ENCODE measurements around the gene ADTRP.
"Not testable (repeated sequence)": the region's sequence is repeated elsewhere in the genome, so short reads cannot be mapped to it uniquely, and the experiment has no call there.

Gene ADTRP

DNA sequence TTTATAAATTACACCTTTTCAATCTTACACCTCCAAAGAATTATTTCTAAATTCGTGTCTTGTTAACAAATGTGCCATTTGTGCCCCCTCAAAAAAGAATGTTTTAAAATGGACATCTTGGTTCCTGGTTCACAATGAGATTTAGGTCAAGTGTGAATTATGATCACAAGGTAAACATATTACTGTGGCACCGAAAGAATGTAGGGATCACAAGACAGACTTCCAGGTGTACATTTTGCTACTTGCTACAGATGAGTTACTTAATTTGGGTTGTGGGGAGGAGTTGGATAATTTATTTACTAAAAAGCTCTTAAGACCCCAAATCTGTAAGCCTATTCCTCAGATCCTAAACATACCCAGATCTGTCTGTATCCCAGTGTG is 25.0 kb upstream of the ADTRP start:
- DNase-seq (ENCODE audit: low spot score), result no peak

DNA sequence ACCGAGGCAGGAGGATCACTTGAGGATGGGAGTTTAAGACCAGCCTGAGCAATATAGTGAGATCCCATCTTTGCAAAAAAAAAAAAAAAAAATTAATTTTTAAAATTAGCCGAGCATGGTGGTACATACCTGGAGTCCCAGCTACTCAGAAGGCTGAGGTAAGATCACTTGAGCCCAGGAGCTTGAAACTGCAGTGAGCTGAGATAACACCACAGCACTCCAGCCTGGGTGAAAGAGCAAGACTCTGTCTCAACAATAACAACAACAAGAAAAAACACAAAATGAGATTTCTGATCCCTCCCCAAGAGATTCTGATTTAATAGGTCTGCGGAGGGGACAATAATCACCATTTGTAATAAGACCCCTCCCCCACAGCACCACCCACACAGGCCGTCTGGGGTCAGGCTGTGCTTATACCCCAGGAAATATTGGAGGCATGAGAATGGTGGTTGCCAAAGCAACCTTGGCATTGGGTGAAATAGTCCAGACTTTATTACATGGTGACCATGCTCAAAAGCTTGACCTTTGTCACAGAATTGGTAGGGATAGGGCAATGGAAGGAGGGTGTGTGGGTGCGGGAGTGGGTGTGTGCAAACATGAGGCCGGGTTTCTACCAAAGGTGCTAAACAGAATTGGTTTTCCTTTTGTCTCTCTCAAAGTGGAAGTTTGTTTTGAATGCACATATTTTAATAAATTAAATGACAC is 24.4 kb upstream of the ADTRP start:
- DNase-seq (ENCODE audit: low spot score), result peak; percentile 12

GRCh38 chr6:11800531-11800930 is 21.9 kb upstream of the ADTRP start:
- not testable (repeated sequence) for DNase-seq (ENCODE audit: low spot score)

DNA sequence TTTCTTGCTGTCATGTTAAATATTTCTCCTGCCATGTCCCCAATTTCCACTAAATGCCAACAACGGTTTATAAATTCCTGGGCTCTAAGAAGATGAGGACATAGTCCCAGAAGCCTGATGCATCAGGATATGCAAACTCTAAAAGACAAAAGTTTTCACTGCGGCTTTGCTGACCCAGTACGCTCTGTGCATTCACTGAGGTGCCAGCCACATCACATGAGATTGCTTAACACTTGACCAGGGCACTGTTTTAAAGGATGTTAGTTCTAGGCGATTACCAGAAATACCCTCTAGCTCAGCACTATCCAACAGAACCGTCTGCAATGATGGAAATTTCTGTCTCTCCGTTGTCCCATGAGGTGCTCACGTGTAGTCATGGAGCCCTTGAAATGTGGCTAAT is 19.9 kb upstream of the ADTRP start:
- no peak for DNase-seq (ENCODE audit: low spot score)

DNA sequence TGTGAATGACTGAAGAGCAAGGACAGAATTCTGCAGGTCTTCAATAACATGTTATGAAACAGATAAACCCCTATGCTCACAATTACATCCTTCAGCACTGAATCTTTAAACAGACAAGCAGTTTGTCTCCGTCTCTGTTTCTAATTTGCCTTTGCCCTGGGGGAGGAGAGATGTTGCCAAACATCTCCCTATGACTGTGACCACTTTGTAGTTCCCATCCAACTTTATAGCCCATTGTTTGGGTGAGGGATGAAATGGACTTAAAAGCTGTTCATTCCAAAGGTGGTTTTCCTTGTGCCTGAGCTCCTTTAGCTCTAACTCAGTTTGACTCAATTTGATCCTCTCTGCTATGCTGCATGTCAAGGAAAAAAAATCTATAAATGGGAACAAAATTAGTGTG is 19.5 kb upstream of the ADTRP start:
- DNase-seq (ENCODE audit: low spot score), result no peak

DNA sequence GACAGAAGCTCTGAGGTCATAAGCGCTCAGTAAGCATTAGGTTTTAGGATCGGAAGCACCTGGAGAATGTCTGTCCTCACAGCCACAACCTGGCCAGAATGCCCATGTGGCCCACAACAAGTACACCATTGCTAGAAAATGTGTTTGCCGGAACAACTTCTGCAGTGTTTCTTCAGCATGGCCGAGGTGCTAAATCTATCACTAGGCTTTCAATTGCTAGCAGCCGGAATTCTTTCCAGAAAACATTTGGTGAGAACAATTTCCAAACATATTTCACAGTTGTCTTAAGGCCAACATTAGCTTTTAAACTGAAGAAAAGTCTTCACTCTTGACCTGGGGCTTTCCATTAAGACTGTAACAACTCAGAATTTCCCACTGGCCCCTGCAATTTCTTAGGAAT is 18.2 kb upstream of the ADTRP start:
- DNase-seq (ENCODE audit: low spot score), result no peak

- DNase-seq (ENCODE audit: low spot score), result peak; percentile 26
Observed at GRCh38 chr6:11795403-11795802, 16.8 kb upstream of the ADTRP start.

DNA sequence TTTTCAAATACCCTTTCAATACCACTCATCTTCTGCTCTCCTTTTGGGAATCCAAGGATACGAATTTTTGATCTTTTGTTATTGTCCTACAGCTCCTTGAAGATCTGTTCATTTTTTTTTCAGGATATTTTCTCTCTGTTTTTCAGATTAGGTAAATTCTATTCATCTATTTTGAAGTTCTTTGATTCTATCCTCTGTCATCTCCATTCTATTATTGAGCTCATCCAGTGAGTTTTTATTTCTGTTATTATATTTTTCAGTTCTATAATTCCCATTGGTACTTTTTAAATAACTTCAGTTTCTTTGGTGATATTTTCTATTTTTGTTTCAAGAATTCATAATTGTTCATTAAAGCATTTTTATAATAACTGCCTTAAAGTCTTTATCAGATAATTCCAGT is 14.7 kb upstream of the ADTRP start:
- DNase-seq (ENCODE audit: low spot score), result no peak

DNA sequence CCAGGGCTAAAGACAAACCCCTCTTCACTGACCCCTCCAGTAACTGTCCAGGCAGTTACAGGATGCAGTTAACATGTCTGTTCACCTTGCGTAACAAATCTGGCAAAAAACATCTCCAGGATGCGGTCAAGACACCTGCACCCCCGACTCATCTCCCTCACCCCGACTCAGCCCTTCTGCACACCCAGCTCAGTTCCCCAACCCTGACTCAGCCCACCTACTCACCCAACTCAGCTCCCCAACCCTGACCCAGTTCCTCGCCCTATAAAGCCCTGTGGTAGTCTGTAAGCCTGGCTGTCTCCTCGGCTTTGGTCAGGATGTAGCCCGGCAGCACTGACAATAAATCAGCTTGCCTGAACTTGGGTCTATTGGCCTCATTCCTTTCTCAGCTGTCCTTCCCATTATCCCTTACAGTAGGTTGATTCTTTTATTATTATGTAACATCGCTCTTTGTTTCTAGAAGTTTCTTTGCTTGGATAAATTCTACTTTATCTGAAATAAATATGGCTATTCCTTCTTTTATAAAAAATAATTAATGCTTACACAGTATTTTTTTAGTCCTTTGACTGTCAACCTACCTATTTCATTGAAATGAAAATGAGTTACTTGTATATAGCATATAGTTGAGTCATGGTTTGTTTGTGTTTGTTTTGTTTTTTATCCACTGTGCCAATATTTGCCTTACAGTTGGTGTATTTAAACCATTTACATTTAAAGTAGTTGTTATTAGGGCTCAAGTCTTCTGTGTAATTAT is 12.9 kb upstream of the ADTRP start:
- no peak for DNase-seq (ENCODE audit: low spot score)

- DNase-seq (ENCODE audit: low spot score), result no peak
Observed at GRCh38 chr6:11789744-11790143, 11.1 kb upstream of the ADTRP start.

GRCh38 chr6:11788043-11788442 is 9.4 kb upstream of the ADTRP start:
- no peak for DNase-seq (ENCODE audit: low spot score)

- DNase-seq (ENCODE audit: low spot score), result no peak
Observed at GRCh38 chr6:11785774-11786579, 7.4 kb upstream of the ADTRP start.

DNA sequence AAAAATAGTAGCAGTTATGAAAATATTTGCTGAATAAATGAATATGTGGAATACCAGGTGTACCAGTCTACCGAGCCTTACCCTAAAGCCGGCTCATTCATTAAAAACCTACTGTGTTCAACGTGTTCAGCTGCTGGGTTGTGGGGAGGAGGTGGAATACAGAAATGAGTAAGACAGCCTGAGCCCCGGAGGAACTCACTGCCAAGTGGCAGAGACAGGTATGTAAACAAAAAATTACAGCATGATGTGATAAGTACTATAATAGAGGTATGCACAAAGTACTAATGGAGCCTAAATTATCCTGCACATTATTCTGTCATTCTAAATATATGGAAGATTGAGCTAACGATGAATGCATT is 6.8 kb upstream of the ADTRP start:
- no peak for DNase-seq (ENCODE audit: low spot score)

DNA sequence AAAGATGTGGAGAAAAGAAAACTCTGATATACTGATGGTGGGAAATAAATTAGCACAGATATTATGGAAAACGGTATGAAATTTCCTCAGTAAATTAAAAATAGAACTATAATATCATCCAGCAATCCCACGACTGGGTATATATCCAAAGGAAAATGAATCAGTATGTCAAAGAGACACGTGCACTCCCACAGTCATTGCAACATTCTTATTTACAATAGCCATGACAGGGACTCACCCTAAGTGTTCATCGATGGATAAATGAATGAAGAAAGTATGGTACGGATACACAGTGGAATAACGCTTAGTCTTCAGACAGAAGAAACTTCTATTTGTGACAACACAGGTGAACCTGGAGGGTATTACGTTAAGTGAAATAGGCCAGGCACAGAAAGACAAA is 5.7 kb upstream of the ADTRP start:
- no peak for DNase-seq (ENCODE audit: low spot score)

DNA sequence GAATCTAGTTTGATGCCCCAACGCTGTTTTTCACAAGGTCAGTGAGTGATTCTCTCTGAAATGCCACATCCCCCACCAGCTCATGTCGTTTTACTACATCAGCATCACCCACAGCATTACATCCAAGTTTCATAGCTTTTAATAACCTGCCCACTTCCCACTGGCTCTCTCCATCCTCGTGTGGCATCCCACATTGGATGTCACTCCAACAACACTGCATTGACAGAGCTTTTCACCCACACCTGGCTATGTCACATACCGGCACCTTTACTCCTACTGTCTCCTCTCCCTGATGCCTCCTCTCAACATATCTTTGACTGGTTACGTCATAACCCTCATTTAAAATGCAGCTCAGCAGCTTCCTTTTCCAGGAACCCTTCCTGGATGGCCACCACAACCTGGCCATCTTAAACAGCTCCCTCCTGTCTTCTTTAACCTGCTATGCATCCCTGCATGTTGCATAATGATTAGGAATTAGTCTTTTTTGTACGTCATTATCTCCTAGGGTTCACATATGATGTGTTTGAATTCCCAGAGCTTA is 5.0 kb upstream of the ADTRP start:
- DNase-seq (ENCODE audit: low spot score), result no peak

DNA sequence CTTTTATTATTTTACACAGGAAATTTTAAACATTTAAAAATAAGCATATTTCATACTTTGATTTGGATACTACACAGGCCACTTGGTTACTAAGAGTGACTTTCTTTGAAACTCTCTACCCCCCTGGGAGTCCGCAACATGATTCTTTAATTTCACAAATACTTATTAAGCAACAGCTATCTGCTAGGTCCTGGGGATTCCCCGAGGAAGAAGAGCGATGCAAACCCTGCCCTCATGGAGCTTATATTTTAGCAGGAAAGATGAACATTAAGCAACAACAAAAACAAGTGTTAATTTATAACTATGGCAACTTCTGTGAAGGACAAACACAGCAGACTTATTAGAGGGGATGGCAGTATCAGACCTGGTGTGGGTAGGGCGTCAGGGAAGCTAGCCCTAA is 3.9 kb upstream of the ADTRP start:
- DNase-seq (ENCODE audit: low spot score), result no peak

DNA sequence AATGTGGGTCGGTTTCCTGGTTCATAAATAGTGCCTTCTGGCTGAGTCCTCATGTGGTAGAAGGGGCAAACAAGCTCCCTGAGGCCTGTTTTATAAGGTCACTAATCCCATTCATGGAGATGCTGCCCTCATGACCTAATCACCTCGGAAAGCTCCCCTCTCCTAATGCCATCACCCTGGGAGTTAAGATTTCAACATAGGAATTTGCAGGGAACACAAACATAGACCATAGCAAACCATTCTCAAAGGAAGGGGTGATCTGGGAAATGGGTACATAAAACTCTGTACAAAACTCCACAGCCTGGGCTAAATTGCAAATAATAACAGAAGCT is 1.5 kb upstream of the ADTRP start:
- no peak for DNase-seq (ENCODE audit: low spot score)

DNA sequence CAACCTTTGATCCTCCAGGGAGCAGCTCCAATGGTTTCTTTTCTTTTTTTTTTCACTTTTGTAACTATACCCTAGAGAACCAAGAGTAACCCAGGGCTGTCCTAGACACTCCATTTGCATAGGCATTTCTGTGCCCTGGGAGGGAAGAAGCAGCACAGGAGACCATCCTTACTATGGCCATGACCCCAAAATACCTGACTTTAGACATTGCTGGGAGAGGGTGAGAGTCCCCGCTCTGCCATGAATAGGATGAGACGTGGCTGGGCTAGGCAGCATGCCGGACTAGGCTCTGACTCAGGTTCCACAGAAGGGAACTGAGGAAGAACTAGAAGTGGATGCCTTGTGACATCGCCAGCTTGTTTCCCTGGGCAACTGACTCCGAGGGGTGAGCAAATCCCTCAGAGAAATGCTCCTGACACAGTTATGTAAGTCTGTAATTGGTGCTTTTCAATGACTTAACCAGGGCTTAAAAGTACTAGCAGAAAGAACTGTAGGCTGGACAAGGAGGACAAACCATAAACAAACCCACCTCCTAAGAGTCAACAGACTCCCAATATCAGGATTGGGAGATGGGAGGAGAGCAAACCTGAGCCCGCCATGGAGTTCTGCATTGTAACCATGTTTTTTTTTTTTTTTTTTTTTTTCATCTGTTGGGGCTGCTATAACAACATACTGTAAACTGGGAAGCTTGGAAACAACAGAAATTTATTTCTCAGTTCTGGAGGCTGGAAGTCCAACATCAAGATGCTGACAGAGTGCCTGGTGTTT is 910 bp upstream of the ADTRP start:
- DNase-seq (ENCODE audit: low spot score), result no peak

- DNase-seq (ENCODE audit: low spot score), result no peak
Observed at GRCh38 chr6:11778036-11778435, 567 bp downstream of the ADTRP start.

DNA sequence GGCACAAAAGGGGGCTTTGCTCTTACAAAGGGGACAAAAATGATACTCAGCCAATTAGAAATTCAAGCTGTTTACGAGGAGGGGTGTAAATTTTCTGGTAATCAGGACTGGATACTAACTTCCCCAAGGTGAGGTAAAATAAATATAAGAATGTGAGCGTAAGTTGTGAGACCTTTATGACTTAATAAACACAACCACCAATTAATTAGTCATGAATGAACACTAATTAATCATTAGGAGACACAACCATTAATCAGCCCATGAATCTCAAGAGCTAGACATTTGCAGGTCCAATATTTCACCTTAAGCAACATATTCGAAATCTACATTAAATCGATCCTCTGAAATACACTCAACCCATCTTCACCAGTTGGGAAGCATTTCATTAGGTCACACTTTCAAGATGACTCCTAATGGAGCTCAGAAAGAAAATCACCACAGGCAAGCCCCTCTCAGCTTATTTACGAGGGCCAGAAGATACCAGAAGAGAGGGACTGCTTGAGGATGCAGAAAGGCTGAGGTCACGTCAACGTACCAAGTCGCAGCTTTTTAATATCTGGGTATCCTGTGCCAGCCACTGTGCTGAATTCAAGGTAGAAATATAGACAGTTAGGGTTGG is 2.7 kb downstream of the ADTRP start:
- DNase-seq (ENCODE audit: low spot score), result no peak

GRCh38 chr6:11774426-11774825 is 4.2 kb downstream of the ADTRP start:
- no peak for DNase-seq (ENCODE audit: low spot score)

- DNase-seq (ENCODE audit: low spot score), result no peak
Observed at GRCh38 chr6:11773581-11773980, 5.0 kb downstream of the ADTRP start.

Data from HuH-7 (cell line).